Thymus (tissue), 11 donors: ENCODE results near the gene PDE7B. TPM values are rescaled to one million over a fixed set of nuclear protein-coding genes. Genes with fewer than 3 reads are reported as not detected.

Experiments
- DNase-seq, 9 donors: peaks; one replicate each; pipeline ENCODE4 v3.0.0-alpha.2; 2013; ENCODE audit warnings: low spot score in 9 of 9, low read depth in 6 of 9, missing footprints in 1 of 9
- H3K27ac ChIP-seq, 2 donors: one replicate each; pipeline ENCODE4 v1.5.1; 2013; ENCODE audit warnings: control low read depth in 1 of 2, low read depth in 1 of 2, low read length in 1 of 2, mild to moderate bottlenecking in 1 of 2, moderate library complexity in 1 of 2
- H3K27me3 ChIP-seq, 2 donors: one replicate each; pipeline ENCODE4 v1.5.1; 2013; ENCODE audit warnings: low read length in 1 of 2; ENCODE audit not compliant: control insufficient read depth in 2 of 2, insufficient read depth in 1 of 2
- H3K36me3 ChIP-seq, 2 donors: one replicate each; pipeline ENCODE4 v1.5.1; 2013; ENCODE audit warnings: low read length in 1 of 2, mild to moderate bottlenecking in 1 of 2, moderate library complexity in 1 of 2; ENCODE audit not compliant: control insufficient read depth in 2 of 2, insufficient read depth in 2 of 2
- H3K4me1 ChIP-seq, 2 donors: one replicate each; pipeline ENCODE4 v1.5.1; 2013; ENCODE audit warnings: low read length in 2 of 2; ENCODE audit not compliant: control insufficient read depth in 2 of 2, insufficient read depth in 2 of 2
- H3K4me3 ChIP-seq, 2 donors: one replicate each; pipeline ENCODE4 v1.5.1; 2013; ENCODE audit warnings: low read length in 2 of 2, control low read depth in 1 of 2, mild to moderate bottlenecking in 1 of 2
- H3K9me3 ChIP-seq, 2 donors: one replicate each; pipeline ENCODE4 v1.5.1; 2013; ENCODE audit warnings: low read length in 1 of 2, mild to moderate bottlenecking in 1 of 2; ENCODE audit not compliant: control insufficient read depth in 2 of 2, insufficient read depth in 1 of 2
- WGBS: extraction: QIAGEN DNeasy Blood & Tissue Kit; methylation state at CpG from one replicate; pipeline ENCODE4 v1.1.7; 2013; 5-methylcytosine and 5-hydroxymethylcytosine counted together
- polyA plus RNA-seq: library from polyadenylated mRNA; stranded (reverse); fragments of 200-250 nt; gene quantifications from one replicate; pipeline ENCODE4 v1.2.3, GENCODE V29; 2013
- total RNA-seq: library from RNA; stranded (reverse); fragments of 120-200 nt; gene quantifications from one replicate; pipeline ENCODE4 v1.2.4, GENCODE V29; 2013
- donor health status: healthy.

Gene PDE7B
- total and polyA plus RNA-seq, 2 donors: 4.4 to 5.8 TPM

DNA sequence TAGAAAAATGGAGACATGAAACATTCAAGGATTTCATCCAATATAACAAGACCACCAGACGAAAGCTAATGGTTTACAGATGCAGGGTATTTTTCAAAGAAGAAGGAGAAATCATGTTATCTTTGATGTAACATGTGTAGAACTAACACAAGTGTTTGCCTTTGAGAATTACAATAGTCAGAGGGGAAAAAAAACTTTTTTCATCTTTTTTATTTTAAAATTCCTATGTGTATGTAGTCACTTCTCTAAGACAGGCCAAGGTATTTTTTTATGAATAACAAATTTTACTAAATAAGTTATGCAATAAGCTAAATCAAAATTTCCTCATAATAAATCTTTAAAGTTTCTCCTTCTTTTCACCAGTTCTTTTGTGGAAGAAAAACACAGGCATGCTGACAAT is 161.4 kb downstream of the PDE7B start:
- no peak for DNase-seq
- Histone ChIP-seq H3K36me3 (no peaks in the 10 kb centered on the region), H3K4me3 (no peak overlapping the region), H3K27ac (no peak overlapping the region), H3K9me3 (no peaks in the 10 kb centered on the region), H3K4me1 (no peaks in the 10 kb centered on the region), H3K27me3 (no peaks in the 10 kb centered on the region)
- 93% methylated on average over 1 of the region's 1 CpG for WGBS

DNA sequence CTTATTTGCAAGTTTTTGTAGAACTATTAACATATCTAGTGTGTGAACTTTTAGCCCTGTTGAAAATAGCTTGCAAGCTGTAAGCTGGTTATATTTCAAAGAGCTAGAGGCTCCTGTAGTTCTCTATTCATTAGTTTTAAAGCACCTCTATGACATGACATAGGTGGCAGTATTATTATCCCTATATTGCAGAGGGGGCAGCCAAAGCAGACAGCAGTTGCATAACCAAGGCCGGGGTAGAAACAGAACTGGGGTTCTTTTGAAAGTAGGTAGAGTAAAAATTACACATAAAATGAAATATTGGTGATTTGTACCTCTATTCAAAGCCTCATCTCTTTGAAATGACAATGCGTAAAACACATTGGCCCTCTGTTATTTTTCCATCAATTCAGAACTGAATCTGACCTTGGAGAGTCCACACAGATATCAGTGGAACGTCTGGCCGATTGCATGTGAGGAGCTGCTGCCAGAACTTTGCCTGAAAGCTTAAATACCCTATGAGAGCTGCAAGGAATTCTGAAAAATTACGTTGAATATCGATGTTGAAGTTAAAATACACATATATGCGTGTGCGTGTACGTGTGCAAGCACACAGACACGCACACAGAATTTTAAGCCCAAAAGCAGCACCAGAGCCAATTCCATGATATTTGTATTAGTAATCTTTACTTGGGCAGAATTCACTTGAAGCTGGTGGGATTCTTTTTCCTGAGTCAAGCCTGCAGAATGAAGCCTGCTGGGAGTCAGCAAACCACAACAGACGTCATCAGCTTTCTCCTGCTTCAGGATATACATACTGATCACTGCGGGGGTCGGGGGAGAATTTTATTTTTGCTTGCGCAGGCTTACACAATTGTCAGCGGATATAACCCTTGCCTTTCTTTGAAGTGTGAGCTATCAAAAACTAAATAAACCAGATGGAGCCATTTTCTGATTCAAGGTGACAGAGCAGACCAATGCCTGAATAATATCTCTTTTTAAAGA is 163.2 kb downstream of the PDE7B start:
- no peak overlapping the region for H3K27ac ChIP-seq
- no peaks in the 10 kb centered on the region for H3K36me3 ChIP-seq
- H3K27me3 ChIP-seq: no peaks in the 10 kb centered on the region
- no peak for DNase-seq
- no peaks in the 10 kb centered on the region for H3K9me3 ChIP-seq
- whole genome bisulfite sequencing: 94% methylated on average over 15 of the region's 15 CpGs
- no peaks in the 10 kb centered on the region for H3K4me1 ChIP-seq
- H3K4me3 ChIP-seq: no peak overlapping the region

DNA sequence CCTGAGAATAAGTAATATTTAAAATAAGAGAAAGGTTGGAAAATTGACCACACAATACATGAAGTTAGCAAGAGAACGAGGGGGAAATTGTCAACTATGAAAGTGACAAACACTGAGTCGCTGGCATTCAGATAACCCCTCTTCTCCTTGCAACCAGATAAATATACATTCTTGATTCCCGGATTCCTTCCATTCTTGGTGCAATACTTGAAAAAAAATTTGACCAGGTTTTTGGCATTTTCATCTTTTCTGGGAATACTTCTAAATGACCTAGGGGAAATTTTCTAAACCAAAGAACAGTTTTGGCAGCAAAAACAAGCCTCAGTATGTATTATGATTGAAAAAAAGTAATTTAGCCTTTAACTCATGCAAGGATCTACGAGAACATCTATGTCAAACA is 164.0 kb downstream of the PDE7B start:
- H3K4me1 ChIP-seq: no peaks in the 10 kb centered on the region
- no peak for DNase-seq
- WGBS: 97% methylated on average over 4 of the region's 4 CpGs
- H3K9me3 ChIP-seq: no peaks in the 10 kb centered on the region
- no peak overlapping the region for H3K27ac ChIP-seq
- no peaks in the 10 kb centered on the region for H3K36me3 ChIP-seq
- no peaks in the 10 kb centered on the region for H3K27me3 ChIP-seq
- no peak overlapping the region for H3K4me3 ChIP-seq

DNA sequence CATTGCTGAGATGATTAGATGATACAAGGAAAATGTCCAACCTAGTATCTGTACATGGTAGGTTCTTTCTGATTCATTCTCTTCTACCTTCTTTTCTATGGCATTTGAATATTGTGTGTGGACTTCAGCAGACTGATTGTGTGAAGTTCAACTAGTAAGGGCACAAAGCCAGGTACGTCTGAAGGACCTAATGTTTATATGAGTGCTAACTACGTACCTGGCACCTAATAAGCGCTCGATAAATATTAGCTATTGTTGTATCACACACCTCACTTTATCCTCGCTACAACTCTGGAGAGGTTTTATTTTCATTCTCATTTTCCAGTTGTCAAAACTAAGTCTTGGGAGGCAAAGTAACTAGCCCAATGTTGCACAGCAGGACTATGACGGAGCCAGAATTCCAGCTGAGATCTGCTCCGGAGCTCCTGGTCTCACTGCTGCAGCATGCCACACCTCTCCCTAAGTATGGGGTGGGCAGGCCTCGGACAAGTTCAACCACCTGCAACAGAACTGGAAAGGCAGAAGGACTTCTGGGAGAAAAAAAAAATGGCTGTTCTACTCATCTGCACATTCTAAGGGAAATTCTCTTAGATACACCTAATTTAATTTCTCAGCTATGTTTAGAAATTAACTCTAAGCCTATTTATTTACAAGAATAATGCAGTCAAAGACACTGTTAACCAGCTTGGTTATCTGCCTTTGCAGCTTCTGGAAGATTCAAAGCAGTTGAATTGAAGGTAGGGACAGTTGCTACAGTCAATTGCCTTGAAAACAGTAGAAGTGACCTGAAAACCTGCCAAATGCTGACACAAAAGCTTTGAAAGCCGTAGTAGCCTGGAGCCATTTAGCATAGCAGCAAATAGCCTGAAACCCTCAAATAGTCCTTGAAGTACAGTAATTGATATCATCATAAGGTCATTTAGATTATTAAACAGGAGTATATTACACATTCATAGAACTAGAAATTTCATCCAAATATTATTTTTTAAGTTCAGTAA is 165.0 kb downstream of the PDE7B start:
- H3K4me1 ChIP-seq: no peaks in the 10 kb centered on the region
- 97% methylated on average over 9 of the region's 9 CpGs for WGBS
- H3K4me3 ChIP-seq: no peak overlapping the region
- no peaks in the 10 kb centered on the region for H3K36me3 ChIP-seq
- no peaks in the 10 kb centered on the region for H3K27me3 ChIP-seq
- no peaks in the 10 kb centered on the region for H3K9me3 ChIP-seq
- no peak overlapping the region for H3K27ac ChIP-seq
- DNase-seq: no peak

DNA sequence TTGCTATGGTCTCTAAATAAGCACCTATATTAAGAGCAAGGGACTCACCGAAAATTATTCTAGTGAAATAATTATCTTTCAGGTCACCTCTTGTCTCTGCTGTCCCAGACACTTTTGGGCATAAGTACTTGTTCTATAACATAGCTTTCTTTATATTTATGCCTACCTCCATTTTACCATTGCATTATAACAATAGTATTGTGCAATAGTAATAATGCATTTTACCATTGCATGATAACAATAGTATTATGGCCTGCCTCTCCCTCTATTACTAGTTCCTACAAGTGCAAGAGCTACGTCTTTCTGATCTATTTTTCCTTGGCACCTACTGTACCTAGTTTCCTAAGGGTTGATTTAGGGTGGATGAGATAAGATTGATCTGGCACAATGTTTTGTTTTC is 169.2 kb downstream of the PDE7B start:
- DNase-seq: no peak
- Histone ChIP-seq H3K4me3 (no peak overlapping the region), H3K27ac (no peak overlapping the region), H3K9me3 (no peaks in the 10 kb centered on the region), H3K4me1 (no peaks in the 10 kb centered on the region), H3K27me3 (no peaks in the 10 kb centered on the region), H3K36me3 (no peaks in the 10 kb centered on the region)
- WGBS: 95% methylated on average over 2 of the region's 2 CpGs

DNA sequence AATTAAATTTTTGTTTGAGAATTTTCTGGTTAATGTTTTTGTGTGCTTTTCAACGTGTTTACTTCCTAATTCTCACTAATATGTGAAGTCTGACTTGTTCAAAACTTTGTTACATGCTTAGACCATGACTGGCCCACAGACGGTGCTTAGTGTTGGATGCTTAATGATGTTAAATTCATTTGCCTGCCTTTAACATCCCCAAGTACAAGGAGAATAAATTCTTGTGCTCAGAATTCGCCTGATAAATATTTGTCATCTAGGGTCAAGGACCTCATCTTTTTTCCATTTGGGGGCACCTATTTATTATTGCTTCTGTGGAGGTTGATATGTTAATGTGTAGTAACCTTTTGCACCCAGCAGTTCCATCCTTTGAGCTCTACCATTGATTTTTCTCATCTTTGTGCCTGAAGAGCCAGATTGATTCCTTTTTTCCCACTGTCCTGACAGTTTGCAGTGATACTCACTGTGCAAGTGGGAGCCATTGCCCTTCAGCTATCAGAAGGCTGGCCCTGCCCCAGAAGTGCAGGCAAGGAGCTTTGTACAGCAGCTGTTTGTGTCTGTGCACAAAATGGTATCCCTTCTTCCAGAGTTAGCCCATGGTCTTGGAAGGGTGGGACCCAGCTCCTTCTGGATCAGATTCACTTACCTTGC is 170.8 kb downstream of the PDE7B start:
- H3K4me1 ChIP-seq: no peaks in the 10 kb centered on the region
- DNase-seq: no peak
- no peaks in the 10 kb centered on the region for H3K9me3 ChIP-seq
- H3K36me3 ChIP-seq: no peaks in the 10 kb centered on the region
- H3K27ac ChIP-seq: no peak overlapping the region
- WGBS: 88% methylated on average over 3 of the region's 3 CpGs
- no peaks in the 10 kb centered on the region for H3K27me3 ChIP-seq
- H3K4me3 ChIP-seq: no peak overlapping the region

DNA sequence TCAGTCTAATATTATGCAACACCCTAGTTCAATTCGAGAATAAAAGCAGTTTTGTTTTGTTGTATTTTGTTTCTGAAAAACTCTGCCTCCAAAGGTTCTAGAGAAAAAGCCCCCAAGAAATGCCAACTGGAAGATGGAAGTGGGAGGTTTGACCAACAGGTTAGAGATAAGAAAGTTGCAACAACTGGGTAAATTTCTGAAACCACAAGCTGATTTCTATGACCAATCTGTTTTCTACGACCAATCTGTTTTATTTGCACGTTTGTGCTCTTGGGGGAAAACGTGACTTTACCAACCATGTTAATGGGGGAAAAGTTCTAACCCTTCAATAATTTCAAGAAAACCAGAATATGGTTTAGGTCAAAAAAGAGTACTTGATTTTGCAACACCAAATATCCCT is 173.2 kb downstream of the PDE7B start:
- no peaks in the 10 kb centered on the region for H3K36me3 ChIP-seq
- WGBS: 95% methylated on average over 4 of the region's 4 CpGs
- no peak for DNase-seq
- no peaks in the 10 kb centered on the region for H3K27me3 ChIP-seq
- no peaks in the 10 kb centered on the region for H3K4me1 ChIP-seq
- H3K27ac ChIP-seq: no peak overlapping the region
- H3K9me3 ChIP-seq: no peaks in the 10 kb centered on the region
- H3K4me3 ChIP-seq: no peak overlapping the region

DNA sequence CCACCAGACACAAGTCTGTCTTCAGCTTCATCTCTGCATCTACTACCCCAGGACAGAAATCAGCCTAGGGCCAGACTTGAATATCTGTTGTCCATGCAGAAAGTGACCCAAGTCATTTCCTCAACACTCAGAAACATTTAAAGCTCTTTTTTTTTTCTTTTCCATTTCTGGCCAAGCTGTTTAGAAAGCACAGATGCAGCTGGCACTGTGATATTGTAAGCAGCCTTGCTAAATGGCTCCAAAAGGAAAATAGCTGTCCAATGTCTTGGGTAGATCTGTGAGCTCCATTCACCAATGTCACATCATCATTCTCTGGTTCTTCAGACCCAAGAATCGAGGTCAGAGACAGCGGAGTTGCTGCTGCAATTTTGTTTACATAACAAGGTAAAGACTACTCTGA is 174.2 kb downstream of the PDE7B start:
- Histone ChIP-seq H3K27me3 (no peaks in the 10 kb centered on the region), H3K36me3 (no peaks in the 10 kb centered on the region), H3K4me3 (no peak overlapping the region), H3K27ac (no peak overlapping the region), H3K4me1 (no peaks in the 10 kb centered on the region), H3K9me3 (no peaks in the 10 kb centered on the region)
- WGBS: 98% methylated on average over 2 of the region's 2 CpGs
- no peak for DNase-seq
